GM12878 (cell line): ENCODE data around the gene MYL6B. TPM values are rescaled to one million over a fixed set of nuclear protein-coding genes. Genes with fewer than 3 reads are reported as not detected.

ENCODE experiments used
- CTCF ChIP-seq, 3 experiments: IDR thresholded peaks in 2 of 3; conservative IDR thresholded peaks in 1 of 3; 2 replicates each; pipeline ENCODE4 v1.5.1; 2011; ENCODE audit warnings: low read depth in 3 of 3, low read length in 3 of 3, mild to moderate bottlenecking in 3 of 3, control low read depth in 2 of 3, moderate library complexity in 2 of 3, inconsistent platforms in 1 of 3, mixed read lengths in 1 of 3; ENCODE audit not compliant: control insufficient read depth in 2 of 3, insufficient read depth in 1 of 3; ENCODE audit errors: extremely low read depth in 1 of 3
- GABPA ChIP-seq: IDR thresholded peaks from 2 replicates; pipeline ENCODE4 v1.6.1; 2014; ENCODE audit warnings: antibody characterized with exemption, low read depth, mild to moderate bottlenecking, inconsistent platforms
- IKZF1 ChIP-seq: fragments of 450-650 bp; conservative IDR thresholded peaks from 2 replicates; pipeline ENCODE4 v1.6.1; 2017; ENCODE audit warnings: antibody characterized with exemption, mild to moderate bottlenecking
- IKZF2 ChIP-seq, 2 experiments: fragments of 450-650 bp; IDR thresholded peaks; 2 replicates each; pipeline ENCODE4 v1.6.1; 2017; ENCODE audit warnings: mild to moderate bottlenecking in 2 of 2, moderate library complexity in 2 of 2
- MAX ChIP-seq: IDR thresholded peaks from 2 replicates; pipeline ENCODE4 v1.6.1; 2012; ENCODE audit warnings: low read depth, low read length, improper control_type of control experiment
- MXI1 ChIP-seq: fragments of 150-350 bp; IDR thresholded peaks from 2 replicates; pipeline ENCODE4 v1.6.1; 2011; ENCODE audit warnings: low read depth, mild to moderate bottlenecking, inconsistent platforms, low read length, improper control_type of control experiment
- MYC ChIP-seq: IDR thresholded peaks from 2 replicates; pipeline ENCODE4 v1.6.1; 2011; ENCODE audit warnings: mild to moderate bottlenecking, low read length, moderate library complexity, inconsistent platforms; ENCODE audit not compliant: insufficient read depth, insufficient replicate concordance, insufficient read length, severe bottlenecking
- NR2F1 ChIP-seq: fragments of 450-650 bp; conservative IDR thresholded peaks from 2 replicates; pipeline ENCODE4 v1.6.1; 2017; ENCODE audit warnings: mild to moderate bottlenecking
- PKNOX1 ChIP-seq: fragments of 450-650 bp; IDR thresholded peaks from 2 replicates; pipeline ENCODE4 v1.6.1; 2016; ENCODE audit warnings: mild to moderate bottlenecking
- RAD21 ChIP-seq: IDR thresholded peaks from 2 replicates; pipeline ENCODE4 v1.6.1; 2011; ENCODE audit warnings: mild to moderate bottlenecking, low read depth, low read length, moderate library complexity; ENCODE audit not compliant: insufficient read depth
- RAD51 ChIP-seq: fragments of 450-650 bp; IDR thresholded peaks from 2 replicates; pipeline ENCODE4 v1.6.1; 2016; ENCODE audit warnings: moderate library complexity, mild to moderate bottlenecking, inconsistent platforms
- RB1 ChIP-seq: fragments of 450-650 bp; formaldehyde crosslinking; IDR thresholded peaks from 2 replicates; pipeline ENCODE4 v1.6.1; 2017; ENCODE audit warnings: mild to moderate bottlenecking, borderline replicate concordance
- RELB ChIP-seq: fragments of 450-650 bp; IDR thresholded peaks from 2 replicates; pipeline ENCODE4 v1.6.1; 2017; ENCODE audit warnings: low read depth, mild to moderate bottlenecking, moderate library complexity
- RUNX3 ChIP-seq: IDR thresholded peaks from 2 replicates; pipeline ENCODE4 v1.6.1; 2012; ENCODE audit warnings: low read length, inconsistent platforms
- SIN3A ChIP-seq: IDR thresholded peaks from 2 replicates; pipeline ENCODE4 v1.6.1; 2012; ENCODE audit warnings: low read depth, low read length, improper control_type of control experiment
- SKIL ChIP-seq: fragments of 450-650 bp; IDR thresholded peaks from 2 replicates; pipeline ENCODE4 v1.6.1; 2017; ENCODE audit warnings: mild to moderate bottlenecking, low read depth, inconsistent platforms; ENCODE audit not compliant: poor library complexity, severe bottlenecking
- SMARCA5 ChIP-seq: fragments of 450-650 bp; IDR thresholded peaks from 2 replicates; pipeline ENCODE4 v1.6.1; 2017; ENCODE audit warnings: mild to moderate bottlenecking
- SMC3 ChIP-seq: IDR thresholded peaks from 2 replicates; pipeline ENCODE4 v1.6.1; 2011; ENCODE audit warnings: low read length, improper control_type of control experiment, borderline replicate concordance
- SUZ12 ChIP-seq: fragments of 200-600 bp; sonication (generic); IDR thresholded peaks from one replicate; pipeline ENCODE4 v1.6.1; 2018; ENCODE audit warnings: antibody characterized with exemption, mild to moderate bottlenecking; ENCODE audit not compliant: unreplicated experiment
- YY1 ChIP-seq: IDR thresholded peaks from 2 replicates; pipeline ENCODE4 v1.6.1; 2011; ENCODE audit warnings: low read depth, mild to moderate bottlenecking, low read length
- polyA plus RNA-seq, 11 experiments: library from polyadenylated mRNA; depleted of rRNA in 4 of 11; unstranded in 6 of 11; stranded (reverse) in 5 of 11; fragments of >200 nt; fragmentation: Nextera tagmentation in 4 of 11; fragmentation: Illumina TruSeq in 1 of 11; extraction: Ambion mirVana in 4 of 11; extraction: Trizol in 1 of 11; gene quantifications; 1 replicate in 1 of 11; 2 replicates in 10 of 11; pipeline versions ENCODE4 v1.2.1 to v1.2.3, GENCODE V29; 2011 to 2016; ENCODE audit warnings: inconsistent platforms in 2 of 11, missing spikeins in 2 of 11, low read depth in 1 of 11
- total RNA-seq, 4 experiments: library from RNA; depleted of rRNA in 3 of 4; stranded (reverse); fragments of >200 nt in 3 of 4; fragmentation: Illumina TruSeq in 1 of 4; extraction: Trizol in 1 of 4; gene quantifications; 2 replicates each; pipeline versions ENCODE4 v1.2.1 to v1.2.3, GENCODE V29; 2013 to 2021

MYL6B gene
- total and polyA plus RNA-seq, 10 of the 15 experiments (the other 5 are each of a cell fraction or from before 2014, with no cell fraction given) = 75.5 to 153 (median 114) TPM

- TF ChIP-seq CTCF (IDR thresholded peaks at IDR 0.05 in 2 of 3, conservative IDR thresholded peaks at IDR 0.05 in 1 of 3; ENCODE audit: control insufficient read depth in 2 of 3, extremely low read depth in 1 of 3, insufficient read depth in 1 of 3, low read depth in 3 of 3, low read length in 3 of 3) (peak; percentile 72 to 87 (median 73)), MAX (peak; percentile 88), SKIL (peak; percentile 13), RAD51 (peak; percentile 90), SIN3A (peak; percentile 69; the same call in 1 of the 2 replicates), RB1 (peak; percentile 29; the same call in 1 of the 2 replicates), MXI1 (peak; percentile 91), YY1 (peak; percentile 51; the same call in 1 of the 2 replicates), RUNX3 (peak; percentile 58; the same call in 1 of the 2 replicates), NR2F1 (peak; percentile 60), IKZF1 (peak; percentile 55), RAD21 (peak; percentile 91), SUZ12 (no peak), IKZF2 (IDR thresholded peaks at IDR 0.05) (peak; percentile 7 to 52; a peak in 3 of 4 replicates), SMARCA5 (0 out of 2 replicates have a peak, but pooled peaks have one; percentile 28), PKNOX1 (no peak), MYC (peak; percentile 43), SMC3 (peak; percentile 53), RELB (peak; percentile 67), GABPA (no peak)
Observed at GRCh38 chr12:56119361-56119796, 33.0 kb upstream of the MYL6B start (continued).
